Head of caudate nucleus (tissue), 42 donors: Measurements from ENCODE around the gene MS4A6A.
A peak's percentile ranks its signal among the peaks of the same experiment; 100 is the strongest.
"Not testable (repeated sequence)": the region's sequence is repeated elsewhere in the genome, so short reads cannot be mapped to it uniquely, and the experiment has no call there.

Experiments used
- DNase-seq, 42 donors: peaks; one replicate each; pipeline versions ENCODE4 v3.0.0 to v3.0.0-alpha.2; 2020 to 2021; ENCODE audit warnings: mixed read lengths in 7 of 42
- intact Hi-C: fragments of 100-400 bp; cut with DNase I; formaldehyde crosslinking; loops from one replicate; pipeline ENCODE4 v1.15.0; 2022

The MS4A6A gene

DNA sequence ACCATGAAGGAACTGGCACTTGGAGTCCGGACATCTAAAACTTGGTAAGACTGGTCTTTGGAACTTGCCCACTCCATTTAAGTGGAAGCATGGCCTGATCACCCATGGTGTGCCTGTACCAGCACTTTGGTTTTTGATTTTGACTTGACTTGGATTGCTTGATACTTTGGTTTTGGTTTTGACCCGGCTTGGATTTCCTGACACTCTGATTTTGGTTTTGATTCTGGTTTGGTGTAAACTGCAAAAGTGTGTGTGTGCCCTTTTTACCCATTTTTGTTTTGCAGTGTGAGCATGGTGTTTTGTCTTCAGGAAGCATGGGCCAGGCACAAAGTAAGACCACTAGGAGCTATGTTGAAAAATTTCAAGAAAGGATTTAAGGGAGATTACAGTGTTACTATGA lies 3.2 kb upstream of the MS4A6A start:
- intact Hi-C loops, DNase-seq: not testable (repeated sequence)

DNA sequence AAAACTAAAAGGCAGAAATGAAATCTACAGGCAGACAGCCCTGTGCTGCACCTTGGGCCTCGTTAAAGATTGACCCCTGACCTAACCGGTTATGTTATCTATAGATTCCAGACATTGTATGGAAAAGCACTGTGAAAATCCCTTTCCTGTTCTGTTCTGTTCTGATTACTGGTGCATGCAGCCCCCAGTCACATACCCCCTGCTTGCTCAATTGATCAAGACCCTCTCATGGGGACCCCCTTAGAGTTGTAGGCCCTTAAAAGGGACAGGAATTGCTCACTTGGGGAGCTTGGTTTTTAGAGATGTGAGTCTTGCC lies 2.6 kb upstream of the MS4A6A start:
- intact Hi-C loops, DNase-seq: not testable (repeated sequence)

DNA sequence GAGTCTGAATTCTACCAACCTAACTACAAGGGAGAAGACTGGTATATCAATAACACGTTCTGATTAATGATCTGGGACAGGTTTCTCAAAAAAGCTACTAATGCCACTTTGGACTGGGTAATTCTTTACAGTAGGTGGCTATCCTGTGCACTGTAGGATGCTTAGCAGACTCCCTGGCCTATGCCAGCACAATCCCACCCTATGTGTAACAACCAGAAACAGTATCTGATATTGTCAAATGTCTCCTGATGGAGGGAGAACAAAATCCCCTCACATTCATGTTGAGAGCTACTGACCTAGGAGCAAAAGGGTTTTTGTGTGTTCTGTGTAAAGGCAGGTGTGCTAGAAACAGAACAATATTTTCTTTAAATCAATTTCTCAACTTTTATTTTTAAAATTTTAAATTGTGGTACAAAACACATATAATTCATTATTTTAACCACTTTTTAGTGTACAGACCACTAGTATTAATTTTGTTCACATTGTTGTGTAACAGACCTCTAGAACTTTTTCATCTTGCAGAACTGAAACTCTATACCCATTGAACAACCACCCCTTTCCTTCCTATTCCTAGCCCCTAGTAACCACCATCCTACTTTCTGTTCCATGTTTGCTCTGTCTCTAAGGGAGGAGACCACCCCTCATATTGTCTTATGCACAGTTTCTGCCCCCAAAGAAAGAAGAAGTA lies 2.1 kb upstream of the MS4A6A start:
- peak in 2 of 42 donors; percentile 11 to 14 for DNase-seq

DNA sequence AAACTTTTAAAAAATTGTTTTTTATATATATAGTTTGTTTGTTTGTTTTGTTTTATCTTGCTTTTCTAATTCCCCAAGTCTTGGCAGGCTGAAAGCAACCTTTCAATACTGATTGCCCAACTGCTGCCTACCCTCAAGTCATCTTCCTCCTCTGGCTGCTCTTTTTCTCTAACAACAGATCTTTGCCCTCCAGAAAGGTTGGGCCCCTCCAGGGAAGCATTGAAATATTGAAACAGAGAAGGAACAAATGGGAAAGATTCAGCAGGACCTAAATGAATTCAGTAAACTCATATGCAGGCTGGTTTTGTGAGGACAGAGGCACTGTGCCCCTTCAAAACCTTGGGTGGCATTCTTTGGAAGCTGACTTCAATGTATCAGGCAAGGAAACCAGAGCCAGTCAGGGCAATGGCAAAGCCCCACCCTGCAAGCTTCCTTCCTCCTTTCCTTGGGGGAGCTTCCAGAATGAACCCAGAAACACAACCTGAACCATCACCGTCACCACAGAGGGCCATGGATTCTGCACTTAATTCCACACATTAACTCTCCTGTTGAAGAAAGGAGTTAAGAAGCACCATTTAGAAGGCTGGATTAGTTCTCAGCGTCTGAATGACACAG lies 815 bp upstream of the MS4A6A start:
- DNase-seq: peak in 9 of 42 donors; percentile 7 to 48 (median 17)

More for the DNA sequence above, 2.1 kb upstream of the MS4A6A start:
- intact Hi-C loops: no loop called here

DNA sequence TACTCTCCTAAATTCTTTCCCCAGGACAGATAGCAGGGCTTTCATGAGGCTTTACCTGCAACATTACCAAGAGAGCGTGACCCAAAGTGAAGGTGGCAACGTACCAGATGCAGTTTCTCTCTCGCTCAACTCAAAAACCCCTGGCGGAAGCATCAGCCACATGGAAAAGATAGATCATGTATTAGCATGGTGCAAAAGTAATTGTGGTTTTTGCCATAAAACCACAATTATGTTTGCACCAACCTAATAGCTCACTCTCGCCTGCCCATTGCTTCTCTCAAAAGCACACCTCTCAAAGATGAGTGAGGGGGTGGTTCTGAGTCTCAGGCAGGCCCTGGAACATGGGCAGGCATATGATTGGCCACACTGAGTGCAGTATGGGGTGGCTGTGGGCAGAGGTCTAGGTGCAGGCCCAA lies 7.0 kb downstream of the MS4A6A start:
- DNase-seq: no peak
- intact Hi-C loops: no loop called here

More for the DNA sequence above, 815 bp upstream of the MS4A6A start:
- intact Hi-C loops: no loop called here

DNA sequence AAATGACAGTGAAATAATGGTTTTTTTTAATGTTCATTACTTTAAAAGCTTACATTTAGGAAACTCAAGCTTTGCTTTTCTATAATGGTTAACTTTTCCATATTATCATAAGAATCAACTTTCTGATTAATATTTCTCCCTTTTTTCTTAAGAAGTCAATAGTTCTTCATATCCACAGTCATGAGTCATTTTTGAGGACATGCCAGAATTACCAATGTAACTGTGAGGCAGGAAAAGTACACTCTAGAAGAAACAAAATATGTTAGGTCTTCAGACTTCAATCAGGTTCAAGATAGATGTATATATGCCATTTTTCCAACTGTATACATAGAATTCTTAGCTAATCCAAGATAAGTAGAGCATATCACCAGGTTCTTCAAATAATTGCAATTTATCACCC lies 10.9 kb downstream of the MS4A6A start:
- intact Hi-C loops: no loop called here

DNA sequence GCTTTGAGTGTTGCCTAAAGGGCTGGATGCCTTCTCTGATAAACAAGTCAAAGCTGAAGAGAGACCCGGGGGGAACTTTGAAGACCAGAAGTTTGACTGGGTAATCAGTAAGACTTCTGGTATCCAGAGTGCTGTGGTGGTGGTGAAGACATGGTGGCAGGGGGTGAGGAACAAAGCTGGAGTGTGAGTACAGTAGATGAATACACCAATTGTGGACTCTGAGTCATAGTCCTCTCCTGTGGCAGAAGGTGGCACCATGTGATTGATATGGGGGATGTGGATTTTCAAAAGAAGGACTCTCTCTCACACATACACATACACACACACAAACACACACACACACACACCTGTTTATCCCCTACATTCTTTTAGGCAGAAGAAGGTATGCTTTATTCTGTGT lies 12.3 kb downstream of the MS4A6A start:
- intact Hi-C loops: no loop called here

More for the DNA sequence above, 10.9 kb downstream of the MS4A6A start:
- DNase-seq: no peak

DNA sequence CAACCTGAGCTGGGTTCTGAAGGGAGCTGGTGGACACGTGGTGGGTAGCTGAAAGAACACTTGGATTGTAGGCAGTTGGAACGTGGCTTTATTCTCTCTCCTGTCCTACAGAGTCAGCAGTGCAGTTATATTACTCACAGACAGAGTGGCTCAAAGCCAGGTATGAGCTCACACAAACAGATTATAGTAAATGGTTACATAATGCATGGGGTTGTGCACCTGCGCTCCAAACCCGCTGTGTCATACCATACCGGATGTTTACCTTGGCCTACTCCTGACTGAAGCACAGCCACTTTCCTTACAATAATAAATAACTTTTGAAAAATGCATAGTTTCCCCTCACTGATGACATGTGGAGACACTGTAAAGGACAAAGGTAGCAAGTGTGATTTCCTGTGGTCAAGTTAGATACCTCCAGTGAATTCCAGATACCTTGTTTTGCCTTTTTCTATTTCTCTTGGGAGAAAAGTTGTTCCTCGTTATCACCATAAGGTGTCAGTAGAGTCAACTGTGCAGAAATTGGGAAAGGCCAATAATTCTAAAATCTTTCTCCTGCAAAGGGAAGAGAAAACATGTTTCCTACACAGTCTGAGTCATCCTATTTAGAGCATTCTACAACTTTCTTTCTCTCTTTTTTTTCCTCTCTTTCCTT lies 13.5 kb downstream of the MS4A6A start:
- intact Hi-C loops: no loop called here
- no peak for DNase-seq

More for the DNA sequence above, 12.3 kb downstream of the MS4A6A start:
- DNase-seq: no peak

DNA sequence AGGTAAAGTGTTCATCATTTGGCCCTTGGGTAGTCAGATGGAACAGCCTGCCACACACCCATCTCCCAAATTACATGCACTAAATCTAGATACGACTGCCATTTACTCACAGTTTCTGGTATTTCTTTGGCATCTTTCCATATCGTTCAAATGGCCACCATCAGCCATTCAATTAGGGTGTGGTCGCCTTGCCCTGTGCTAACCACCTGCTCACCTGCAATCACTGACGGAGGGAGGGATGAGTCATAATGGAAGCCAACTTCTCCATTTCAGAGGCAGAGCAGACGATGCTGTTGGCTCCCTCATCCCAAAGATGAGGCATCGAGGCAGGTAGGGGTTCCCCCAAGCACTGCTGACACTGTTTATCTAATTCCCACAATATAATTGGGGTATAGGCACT lies 14.6 kb downstream of the MS4A6A start:
- intact Hi-C loops: no loop called here

DNA sequence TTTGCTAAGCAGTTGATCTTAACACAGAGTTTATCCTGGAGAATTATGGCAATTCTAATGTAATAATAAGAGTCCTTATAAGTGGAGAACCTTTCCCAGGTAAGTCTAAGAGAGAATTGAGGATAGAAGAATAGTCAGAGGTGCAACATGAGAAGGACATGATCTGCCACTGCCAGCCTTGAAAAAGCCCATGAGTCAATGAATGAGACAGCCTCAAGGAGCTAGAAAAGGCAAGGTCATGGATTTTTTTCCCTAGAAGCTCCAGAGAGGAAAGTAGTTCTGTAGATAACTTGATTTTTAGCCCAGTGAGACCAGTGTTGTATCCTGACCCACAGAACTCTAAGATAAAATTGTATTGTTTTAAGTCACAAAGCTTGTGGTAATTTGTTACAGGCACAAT lies 16.9 kb downstream of the MS4A6A start:
- intact Hi-C loops: no loop called here
- no peak for DNase-seq

More for the DNA sequence above, 14.6 kb downstream of the MS4A6A start:
- DNase-seq: no peak

DNA sequence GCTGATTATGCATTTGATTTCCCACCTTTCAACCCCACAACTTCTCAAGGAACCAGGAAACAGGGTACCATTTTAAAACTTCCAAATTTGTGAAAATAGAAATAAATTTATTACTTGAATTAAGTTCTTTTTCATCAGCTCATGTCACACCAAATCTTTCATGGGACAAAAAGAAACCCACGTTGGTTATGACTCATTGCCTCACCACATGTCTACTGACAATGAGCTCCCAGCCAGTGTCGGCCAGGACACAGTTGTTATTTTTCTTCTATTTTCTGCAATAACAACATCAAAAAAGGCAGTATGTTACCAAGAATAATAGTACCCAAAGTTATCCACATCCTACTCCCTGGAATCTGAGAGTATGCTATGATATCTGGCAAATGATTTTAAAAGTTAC lies 17.3 kb downstream of the MS4A6A start:
- intact Hi-C loops: no loop called here
- DNase-seq: no peak

DNA sequence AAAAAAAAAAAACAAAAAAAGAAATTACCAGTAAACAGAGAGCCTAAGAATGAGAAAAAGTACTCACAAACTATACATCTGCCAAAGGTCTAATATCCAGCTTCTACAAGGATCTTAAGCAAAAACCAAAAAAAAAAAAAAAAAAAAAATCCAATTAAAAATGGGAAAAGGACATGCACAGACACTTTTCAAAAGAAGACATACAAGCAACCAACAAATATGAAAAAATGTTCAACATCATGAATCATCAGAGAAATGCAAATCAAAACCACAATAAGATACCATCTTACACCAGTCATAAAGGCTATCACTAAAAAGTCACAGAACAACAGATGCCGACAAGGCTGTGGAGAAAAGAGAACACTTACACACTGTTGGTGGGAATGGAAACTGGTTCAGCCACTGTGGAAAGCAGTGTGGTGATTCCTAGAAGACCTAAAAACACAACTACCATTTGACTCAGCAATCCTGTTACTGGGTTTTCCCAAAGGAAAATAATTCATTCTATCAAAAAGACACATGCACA lies 18.3 kb downstream of the MS4A6A start:
- DNase-seq: no peak
- intact Hi-C loops: no loop called here

DNA sequence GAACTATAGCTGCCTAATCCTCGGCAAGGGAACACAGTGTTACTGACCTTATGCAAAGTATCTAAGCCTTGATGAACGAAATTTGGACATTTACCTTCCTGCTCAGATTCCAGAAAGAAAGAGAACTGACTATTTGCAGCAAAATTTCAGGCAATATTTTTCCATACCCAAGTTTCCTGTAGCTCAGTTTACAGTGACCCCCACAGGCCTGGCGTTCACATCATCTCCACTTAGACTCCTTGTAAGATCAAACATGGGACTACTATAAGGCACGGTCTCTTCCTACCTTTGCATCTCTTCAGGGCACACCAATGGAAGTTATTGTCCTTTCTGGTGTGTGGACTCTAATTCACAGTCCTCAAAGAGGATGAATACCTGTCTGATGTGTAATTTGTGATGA lies 21.1 kb downstream of the MS4A6A start:
- intact Hi-C loops: no loop called here
- DNase-seq: no peak

DNA sequence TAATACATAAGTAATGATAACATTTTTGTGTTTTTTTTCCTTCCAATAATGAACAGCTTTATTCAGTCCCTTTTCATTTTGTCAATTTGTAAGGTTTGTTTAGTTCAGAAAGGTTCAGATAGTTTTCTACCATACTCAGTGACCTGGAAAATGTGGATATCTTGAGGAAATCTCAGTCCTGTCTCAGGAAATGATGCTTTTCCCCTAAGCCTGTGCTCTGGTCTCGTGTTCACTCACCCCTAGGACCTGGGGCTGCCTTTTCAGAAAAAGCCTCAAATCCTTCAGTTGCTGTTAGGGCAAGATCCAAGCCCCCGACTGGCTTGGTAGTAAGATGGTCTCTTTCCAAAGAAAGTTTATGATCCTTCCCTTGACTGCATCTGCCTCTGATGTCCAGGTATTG lies 21.8 kb downstream of the MS4A6A start:
- no peak for DNase-seq
- intact Hi-C loops: no loop called here

DNA sequence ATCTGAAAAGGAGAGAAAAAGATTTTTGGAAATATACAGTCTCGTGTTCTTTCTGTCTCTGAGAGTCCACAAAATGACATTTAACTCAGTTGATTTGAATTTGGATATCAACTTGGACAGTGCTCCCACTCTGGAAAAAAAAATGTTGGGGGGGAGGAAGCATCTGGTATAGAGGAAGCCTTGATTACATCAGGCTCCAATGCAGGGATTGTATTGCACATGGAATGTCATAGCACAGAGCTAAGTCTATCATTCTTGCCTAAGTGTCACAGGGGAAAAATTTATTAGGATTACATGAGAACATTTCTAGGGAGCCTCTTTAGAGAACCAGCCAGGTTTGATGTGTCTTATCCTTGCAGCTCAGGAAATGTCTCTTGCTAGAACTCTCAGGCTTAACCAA lies 23.0 kb downstream of the MS4A6A start:
- intact Hi-C loops: no loop called here
- no peak for DNase-seq

DNA sequence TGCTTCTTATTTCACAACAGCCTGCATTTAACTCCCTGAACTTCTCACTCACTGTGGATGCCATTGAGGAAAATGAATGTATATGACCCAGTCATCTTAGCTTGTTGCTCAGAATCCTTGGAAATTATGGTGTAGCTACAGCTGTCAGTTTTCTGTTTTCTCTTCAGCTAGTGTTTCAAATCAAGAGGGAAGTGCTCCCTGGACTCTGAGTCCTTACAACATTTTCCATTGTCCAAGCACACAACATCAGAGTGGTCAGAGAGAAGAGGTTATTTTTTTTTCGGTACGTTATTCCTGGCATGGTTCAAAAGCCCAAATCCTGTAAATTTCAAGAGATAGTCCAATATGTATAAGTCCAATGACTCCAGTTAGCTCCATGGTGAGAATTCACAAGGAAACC lies 23.6 kb downstream of the MS4A6A start:
- no peak for DNase-seq
- intact Hi-C loops: no loop called here

DNA sequence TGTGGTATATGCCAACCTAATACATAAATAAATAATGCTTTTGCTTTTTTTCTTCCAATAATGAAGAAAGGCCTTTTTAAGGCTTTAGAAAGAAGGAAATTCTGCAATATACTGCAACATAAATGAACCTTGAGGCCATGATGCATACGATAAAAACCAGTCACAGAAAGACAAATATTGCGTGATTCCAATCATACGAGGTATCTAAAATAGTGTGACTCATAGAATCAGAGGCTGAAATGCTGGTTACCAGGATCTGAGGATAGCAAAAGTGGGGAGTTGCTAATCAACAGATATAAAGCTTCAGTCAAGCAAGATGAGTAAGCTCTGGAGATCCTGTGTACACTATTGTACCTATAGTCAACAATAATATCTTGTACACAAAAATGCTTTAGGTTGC lies 24.2 kb downstream of the MS4A6A start:
- DNase-seq: no peak
- intact Hi-C loops: no loop called here

DNA sequence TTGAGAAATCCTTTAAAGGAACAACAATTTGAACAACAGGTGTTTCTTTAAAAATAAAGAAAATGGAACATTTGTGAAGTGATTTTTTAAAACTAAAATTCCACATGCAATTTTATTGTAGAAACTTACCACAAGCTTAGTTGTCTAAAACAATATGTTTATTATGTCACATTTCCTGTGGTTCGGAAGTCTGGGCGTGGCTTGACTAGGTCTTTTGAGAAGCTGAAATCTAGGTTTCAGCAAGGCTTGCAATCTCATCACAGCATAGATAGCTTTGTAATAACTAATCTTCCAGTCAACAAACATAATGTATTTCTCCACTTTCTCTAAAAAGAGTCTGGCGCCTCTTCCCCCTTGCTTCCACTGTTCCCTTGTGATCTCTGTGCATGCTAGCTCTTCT lies 27.0 kb downstream of the MS4A6A start:
- no peak for DNase-seq

DNA sequence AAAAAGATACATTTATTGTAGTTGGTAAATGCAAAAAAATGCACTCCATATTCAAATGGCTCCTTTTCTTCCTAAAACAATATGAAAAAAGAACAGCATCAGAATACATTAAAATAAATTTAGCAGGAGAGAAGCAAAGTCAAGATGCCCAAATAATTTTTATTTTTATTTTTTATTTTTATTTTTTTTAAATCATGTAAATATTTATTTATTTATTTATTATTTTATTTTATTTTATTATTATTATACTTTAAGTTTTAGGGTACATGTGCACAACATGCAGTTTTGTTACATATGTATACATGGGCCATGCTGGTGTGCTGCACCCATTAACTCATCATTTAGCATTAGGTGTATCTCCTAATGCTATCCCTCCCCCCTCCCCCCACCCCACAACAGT lies 30.2 kb downstream of the MS4A6A start:
- DNase-seq, intact Hi-C loops: not testable (repeated sequence)

More for the DNA sequence above, 27.0 kb downstream of the MS4A6A start:
- intact Hi-C loops: no loop called here

DNA sequence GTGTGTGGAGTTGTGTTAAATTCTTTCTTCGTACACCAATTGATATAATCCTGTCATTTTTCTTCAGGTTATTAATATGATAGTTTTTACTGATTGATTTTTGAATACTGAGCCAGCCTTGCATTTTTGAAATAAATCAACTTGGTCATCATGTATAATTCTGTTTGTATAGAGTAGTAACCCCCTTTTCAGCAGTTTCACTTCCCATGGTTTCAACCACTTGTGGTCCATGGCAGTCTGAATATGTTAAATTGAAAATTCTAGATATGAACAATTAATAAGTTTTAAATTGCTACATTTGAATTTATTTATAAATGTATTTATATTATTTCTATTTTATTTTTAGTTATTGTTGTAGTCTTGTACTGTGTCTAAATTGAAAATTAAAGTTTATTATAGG lies 32.6 kb downstream of the MS4A6A start:
- no peak for DNase-seq
- intact Hi-C loops: no loop called here
